AG08395 (cell line): ENCODE data around the gene PCDHB12.
A peak's percentile ranks its signal among the peaks of the same experiment; 100 is the strongest.
"Not testable (repeated sequence)": the region's sequence is repeated elsewhere in the genome, so short reads cannot be mapped to it uniquely, and the experiment has no call there.

Experiments used
- DNase-seq: peaks from one replicate; pipeline ENCODE4 v3.0.0; 2012; ENCODE audit warnings: mixed read lengths, low spot score

The PCDHB12 gene

GRCh38 chr5:141208478-141208877 is at the start of gene PCDHB12:
PCDHB12 (plus strand) TSS chr5:141208719; CDS start chr5:141208908, 189 bp downstream.
- DNase-seq: no peak

DNA sequence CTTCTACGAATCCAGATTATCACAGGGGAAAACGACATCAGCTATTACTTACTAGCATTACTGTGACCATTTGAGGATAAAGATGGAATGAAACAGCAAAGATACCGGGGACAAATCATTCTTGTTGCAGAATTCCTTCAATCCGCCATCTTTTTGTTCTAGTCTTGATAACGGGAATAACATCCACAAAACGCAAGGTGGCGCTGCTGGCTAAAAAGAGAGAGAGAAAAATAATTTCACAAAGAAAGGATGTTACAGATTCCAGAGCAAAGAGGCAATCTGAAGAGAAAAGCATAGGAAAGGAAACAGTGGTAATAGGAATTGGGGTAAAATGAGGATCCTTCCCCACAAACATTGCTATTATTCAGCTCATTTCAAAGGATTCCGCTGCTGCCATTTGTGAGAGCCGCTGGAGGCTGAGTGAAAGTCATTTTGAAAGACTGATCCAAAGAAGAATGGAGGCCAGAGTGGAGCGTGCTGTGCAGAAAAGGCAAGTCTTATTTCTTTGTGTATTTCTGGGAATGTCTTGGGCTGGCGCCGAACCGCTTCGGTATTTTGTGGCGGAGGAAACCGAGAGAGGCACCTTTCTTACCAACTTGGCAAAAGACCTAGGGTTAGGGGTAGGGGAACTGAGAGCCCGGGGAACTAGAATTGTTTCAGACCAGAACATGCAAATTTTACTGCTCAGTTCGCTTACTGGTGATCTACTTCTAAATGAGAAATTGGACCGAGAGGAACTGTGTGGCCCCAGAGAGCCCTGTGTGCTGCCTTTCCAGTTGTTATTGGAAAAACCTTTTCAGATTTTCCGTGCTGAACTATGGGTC is 35.9 kb upstream of the PCDHB12 start, which contains the start of gene PCDHB7:
PCDHB7 (plus strand) TSS at position 264 of the 824 bp plus-strand sequence; CDS start at position 456, 192 bp downstream.
- DNase-seq: peak; percentile 36

GRCh38 chr5:141174291-141175104 is 34.0 kb upstream of the PCDHB12 start:
- not testable (repeated sequence) for DNase-seq

DNA sequence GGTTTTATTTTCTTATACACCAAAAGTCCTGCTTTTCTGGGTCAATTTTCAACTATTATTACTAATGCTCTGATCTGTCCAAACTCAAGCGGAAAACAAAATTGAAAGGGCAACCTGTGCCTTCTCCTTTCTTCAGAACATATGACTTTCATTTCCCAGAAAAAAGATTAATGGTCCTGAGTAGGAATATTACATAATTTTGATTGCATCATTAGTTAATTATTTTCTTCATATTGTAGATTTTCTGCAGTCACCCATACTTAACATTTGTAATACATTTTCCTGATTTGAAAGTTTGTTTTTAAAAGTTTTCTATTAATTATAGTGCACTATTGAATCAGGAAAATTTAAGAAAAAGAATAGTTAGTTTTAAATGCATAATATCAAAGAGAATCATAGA is 32.6 kb upstream of the PCDHB12 start:
- no peak for DNase-seq

DNA sequence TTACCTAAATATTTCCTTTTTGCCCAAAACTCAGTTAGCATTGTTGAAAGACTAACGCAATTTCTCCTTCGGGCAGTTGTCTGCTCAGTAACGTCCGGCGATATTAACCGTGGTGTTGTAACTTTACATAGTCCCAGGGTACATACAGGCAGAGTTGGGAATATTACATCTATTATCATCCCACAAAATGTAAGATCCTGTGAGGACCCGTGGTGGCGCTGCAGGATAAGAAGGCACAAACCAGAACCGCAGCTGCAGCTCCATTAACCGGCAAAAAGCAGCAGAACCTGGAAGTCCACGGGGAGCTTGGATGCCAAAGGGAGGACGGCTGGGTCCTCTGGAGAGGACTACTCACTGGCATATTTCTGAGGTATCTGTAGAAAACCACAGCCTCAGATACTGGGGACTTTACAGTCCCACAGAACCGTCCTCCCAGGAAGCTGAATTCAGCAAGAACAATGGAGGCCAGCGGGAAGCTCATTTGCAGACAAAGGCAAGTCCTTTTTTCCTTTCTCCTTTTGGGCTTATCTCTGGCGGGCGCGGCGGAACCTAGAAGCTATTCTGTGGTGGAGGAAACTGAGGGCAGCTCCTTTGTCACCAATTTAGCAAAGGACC is 30.8 kb upstream of the PCDHB12 start, which contains the start of gene PCDHB8:
PCDHB8 (plus strand) TSS at position 214 of the 615 bp plus-strand sequence; CDS start at position 459, 245 bp downstream.
- DNase-seq: not testable (repeated sequence)

- DNase-seq: not testable (repeated sequence)
Measured at GRCh38 chr5:141179371-141179770, 29.1 kb upstream of the PCDHB12 start.

- DNase-seq: not testable (repeated sequence)
Measured at GRCh38 chr5:141179876-141180275, 28.6 kb upstream of the PCDHB12 start.

- DNase-seq: no peak
Measured at GRCh38 chr5:141180313-141180712, 28.2 kb upstream of the PCDHB12 start.

DNA sequence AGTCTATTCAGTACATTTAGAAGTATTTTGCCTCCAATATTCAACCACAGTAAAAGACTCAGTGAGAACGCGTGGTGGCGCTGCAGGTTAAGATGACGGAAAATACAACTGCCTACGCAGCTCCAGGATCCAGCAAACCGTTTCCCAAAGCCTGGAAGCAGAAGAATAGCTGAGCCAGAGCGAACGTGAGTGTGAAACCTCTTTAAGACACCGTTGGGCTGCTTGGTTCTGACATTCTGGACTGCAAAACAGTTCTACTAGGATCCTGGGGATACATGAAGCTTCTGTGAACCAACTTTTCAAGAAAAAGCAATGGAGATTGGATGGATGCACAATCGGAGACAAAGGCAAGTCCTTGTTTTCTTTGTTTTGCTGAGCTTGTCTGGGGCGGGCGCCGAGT is 26.3 kb upstream of the PCDHB12 start, which contains the start of gene PCDHB16:
PCDHB16 (plus strand) TSS at position 140 of the 400 bp plus-strand sequence; CDS start at position 313, 173 bp downstream.
- DNase-seq: peak; percentile 43

DNA sequence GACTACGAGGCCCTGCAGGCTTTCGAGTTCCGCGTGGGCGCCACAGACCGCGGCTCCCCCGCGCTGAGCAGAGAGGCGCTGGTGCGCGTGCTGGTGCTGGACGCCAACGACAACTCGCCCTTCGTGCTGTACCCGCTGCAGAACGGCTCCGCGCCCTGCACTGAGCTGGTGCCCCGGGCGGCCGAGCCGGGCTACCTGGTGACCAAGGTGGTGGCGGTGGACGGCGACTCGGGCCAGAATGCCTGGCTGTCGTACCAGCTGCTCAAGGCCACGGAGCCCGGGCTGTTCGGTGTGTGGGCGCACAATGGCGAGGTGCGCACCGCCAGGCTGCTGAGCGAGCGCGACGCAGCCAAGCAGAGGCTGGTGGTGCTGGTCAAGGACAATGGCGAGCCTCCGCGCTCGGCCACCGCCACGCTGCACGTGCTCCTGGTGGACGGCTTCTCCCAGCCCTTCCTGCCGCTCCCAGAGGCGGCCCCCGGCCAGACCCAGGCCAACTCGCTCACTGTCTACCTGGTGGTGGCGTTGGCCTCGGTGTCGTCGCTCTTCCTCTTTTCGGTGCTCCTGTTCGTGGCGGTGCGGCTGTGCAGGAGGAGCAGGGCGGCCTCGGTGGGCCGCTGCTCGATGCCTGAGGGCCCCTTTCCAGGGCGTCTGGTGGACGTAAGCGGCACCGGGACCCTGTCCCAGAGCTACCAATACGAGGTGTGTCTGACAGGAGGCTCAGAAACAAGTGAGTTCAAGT is 24.2 kb upstream of the PCDHB12 start:
- DNase-seq: not testable (repeated sequence)

DNA sequence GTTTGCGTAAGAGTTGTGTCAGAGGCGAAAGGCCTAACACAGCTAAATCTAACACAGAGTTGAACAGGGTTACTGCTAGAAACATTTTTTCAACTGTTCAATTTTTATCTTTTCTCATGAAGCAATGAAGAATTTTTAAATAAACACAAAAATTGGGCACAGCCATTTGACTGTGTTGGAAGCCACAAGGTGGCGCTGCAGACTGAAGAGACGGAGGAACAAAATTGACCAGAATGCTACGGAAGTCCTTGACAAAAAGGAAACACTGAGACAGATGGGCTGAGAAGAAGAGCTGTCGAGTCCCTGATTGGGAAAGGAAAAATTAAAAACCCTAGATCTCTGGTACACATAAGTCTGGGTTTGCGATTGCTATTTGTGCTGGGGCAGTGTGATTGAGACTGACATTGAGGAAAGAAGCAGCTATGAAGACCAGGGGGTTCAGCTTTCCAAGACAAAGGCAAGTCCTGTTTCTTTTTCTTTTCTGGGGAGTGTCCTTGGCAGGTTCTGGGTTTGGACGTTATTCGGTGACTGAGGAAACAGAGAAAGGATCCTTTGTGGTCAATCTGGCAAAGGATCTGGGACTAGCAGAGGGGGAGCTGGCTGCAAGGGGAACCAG is 21.5 kb upstream of the PCDHB12 start, which contains the start of gene PCDHB9:
PCDHB9 (plus strand) TSS at position 265 of the 616 bp plus-strand sequence; CDS start at position 423, 158 bp downstream.
- peak; percentile 29 for DNase-seq

- not testable (repeated sequence) for DNase-seq
Measured at GRCh38 chr5:141188682-141189081, 19.8 kb upstream of the PCDHB12 start.

GRCh38 chr5:141189131-141189530 is 19.4 kb upstream of the PCDHB12 start:
- not testable (repeated sequence) for DNase-seq

GRCh38 chr5:141192110-141192725 is 16.3 kb upstream of the PCDHB12 start, which contains the start of gene PCDHB10:
PCDHB10 (plus strand) TSS chr5:141192353; CDS start chr5:141192553, 200 bp downstream.
- peak; percentile 20 for DNase-seq

- DNase-seq: not testable (repeated sequence)
Measured at GRCh38 chr5:141194332-141194731, 14.2 kb upstream of the PCDHB12 start.

DNA sequence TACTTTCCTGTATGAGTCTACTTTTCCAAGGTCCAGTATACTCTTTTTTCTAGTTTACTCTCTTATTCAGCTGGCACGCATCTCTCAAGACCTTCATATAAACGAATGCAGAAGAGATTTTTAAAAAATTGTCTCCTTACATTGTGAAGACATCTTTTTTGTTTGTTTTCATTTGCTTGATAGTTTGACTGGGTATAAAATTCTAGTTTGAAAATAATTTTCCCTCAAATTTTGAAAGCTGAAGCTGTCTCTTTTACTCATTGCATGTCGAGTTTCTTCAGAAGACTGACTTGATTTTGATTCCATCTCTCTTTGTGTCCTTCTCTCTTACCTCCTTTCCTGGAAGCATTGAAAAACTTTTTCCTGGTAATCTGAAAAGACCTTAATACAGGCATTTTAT is 12.2 kb upstream of the PCDHB12 start:
- no peak for DNase-seq

DNA sequence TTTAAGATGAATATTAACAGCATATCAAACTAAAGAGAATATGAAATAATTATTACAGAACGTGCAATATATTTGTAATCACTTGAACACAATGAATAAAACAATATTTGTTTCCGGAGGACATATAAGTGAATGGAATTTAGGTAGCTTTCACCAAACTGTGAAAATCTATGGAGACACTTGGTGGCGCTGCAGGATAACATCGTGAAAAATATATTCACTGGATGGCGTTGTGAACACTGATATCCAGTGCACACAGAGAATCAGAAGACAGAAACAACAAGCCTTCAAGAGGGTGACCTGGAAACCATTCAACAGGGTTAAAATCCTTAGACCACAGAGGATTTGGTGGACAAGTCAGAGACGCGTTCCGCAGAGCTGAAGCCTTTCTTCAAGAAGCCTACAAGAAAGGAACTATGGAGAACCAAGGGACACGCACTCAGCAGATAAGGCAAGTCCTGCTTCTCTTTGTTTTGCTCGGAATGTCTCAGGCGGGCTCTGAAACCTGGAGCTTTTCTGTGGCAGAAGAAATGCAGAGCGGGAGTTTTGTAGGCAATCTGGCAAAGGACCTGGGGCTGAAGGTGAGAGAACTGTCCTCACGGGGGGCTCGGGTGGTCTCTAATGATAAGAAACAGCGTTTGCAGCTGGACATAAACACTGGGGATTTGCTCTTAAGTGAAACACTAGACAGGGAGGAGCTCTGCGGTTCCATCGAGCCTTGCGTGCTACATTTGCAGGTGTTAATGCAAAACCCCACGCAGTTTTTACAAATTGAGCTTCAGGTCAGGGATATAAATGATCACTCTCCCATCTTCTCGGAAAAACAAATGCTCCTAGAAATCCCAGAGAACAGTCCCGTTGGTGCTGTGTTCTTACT is 8.9 kb upstream of the PCDHB12 start, which contains the start of gene PCDHB11:
PCDHB11 (plus strand) TSS at position 269 of the 877 bp plus-strand sequence; CDS start at position 417, 148 bp downstream.
- DNase-seq: no peak

DNA sequence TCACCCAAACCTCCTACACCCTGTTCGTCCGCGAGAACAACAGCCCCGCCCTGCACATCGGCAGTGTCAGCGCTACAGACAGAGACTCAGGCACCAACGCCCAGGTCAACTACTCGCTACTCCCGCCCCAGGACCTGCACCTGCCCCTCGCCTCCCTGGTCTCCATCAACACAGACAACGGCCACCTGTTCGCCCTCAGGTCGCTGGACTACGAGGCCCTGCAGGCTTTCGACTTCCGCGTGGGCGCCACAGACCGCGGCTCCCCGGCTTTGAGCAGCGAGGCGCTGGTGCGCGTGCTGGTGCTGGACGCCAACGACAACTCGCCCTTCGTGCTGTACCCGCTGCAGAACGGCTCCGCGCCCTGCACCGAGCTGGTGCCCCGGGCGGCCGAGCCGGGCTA is 7.4 kb upstream of the PCDHB12 start:
- not testable (repeated sequence) for DNase-seq

DNA sequence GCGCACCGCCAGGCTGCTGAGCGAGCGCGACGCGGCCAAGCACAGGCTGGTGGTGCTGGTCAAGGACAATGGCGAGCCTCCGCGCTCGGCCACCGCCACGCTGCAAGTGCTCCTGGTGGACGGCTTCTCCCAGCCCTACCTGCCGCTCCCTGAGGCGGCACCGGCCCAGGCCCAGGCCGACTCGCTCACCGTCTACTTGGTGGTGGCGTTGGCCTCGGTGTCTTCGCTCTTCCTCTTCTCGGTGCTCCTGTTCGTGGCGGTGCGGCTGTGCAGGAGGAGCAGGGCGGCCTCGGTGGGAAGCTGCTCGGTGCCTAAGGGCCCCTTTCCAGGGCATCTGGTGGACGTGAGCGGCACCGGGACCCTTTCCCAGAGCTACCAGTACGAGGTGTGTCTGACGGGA is 6.9 kb upstream of the PCDHB12 start:
- not testable (repeated sequence) for DNase-seq
